Hepatocyte (in vitro differentiated cells): Measurements from ENCODE around the gene USE1.

Experiments
- CTCF ChIP-seq: fragments of 200-600 bp; sonication (generic); IDR thresholded peaks from 2 replicates; pipeline ENCODE4 v1.5.1; 2016; ENCODE audit warnings: antibody characterized with exemption, mild to moderate bottlenecking; ENCODE audit not compliant: poor library complexity
- EZH2phosphoT487 ChIP-seq: fragments of 200-600 bp; sonication (generic); IDR thresholded peaks from one replicate; pipeline ENCODE4 v1.6.1; 2018; ENCODE audit warnings: antibody characterized with exemption, mild to moderate bottlenecking, low read depth, moderate library complexity; ENCODE audit not compliant: unreplicated experiment, severe bottlenecking

GRCh38 chr19:17171874-17172273 is 43.3 kb upstream of the USE1 start:
- TF ChIP-seq CTCF (no peak), EZH2phosphoT487 (no peak)
